ENCODE measurements around the gene EOGT. TPM values are rescaled to one million over a fixed set of nuclear protein-coding genes. Genes with fewer than 3 reads are reported as not detected.

EOGT gene
- total and polyA plus RNA-seq, 3 experiments from 2014 or later: 14.7 to 19.7 (median 19.7) TPM

DNA sequence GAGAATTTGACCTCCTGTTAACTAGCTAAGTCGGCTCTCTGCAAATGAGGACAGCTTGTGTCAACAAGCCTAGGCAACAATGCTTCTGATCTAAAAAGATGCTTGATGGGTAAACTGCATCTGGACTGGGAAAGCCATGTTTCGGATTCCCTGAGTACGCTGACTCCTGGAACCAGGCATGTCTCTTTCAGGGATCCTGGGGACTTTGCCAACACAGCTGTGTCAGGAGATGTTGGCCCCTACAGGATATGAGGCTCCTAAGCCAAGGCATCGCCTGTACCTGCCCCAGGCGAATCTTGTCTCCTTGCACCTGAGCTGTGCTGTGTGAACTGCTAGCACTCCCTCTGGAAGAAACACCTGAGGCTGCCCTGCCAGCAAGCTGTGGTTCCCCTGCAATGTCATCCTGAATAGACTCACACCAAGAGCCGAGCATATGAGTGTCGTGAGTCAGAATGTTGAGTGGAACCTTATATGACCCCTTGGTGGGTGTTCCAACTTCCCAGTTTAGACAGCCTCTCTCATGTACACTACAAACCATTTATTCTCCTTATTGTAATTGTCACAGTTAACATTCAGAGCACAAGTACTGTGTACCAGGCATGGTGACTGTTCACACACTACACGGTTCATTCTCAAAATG lies 17.0 kb downstream of the EOGT start:
- Histone ChIP-seq H3K27me3 (ENCODE audit: insufficient read depth, low read length, poor library complexity, severe bottlenecking) (no peaks in the 10 kb centered on the region), H3K4me1 (ENCODE audit: insufficient read depth, low read length) (no peaks in the 10 kb centered on the region), H3K27ac (ENCODE audit: low read depth, low read length) (no peak overlapping the region), H3K36me3 (ENCODE audit: insufficient read depth, low read length) (no peaks in the 10 kb centered on the region), H3K9me3 (ENCODE audit: low read length) (no peaks in the 10 kb centered on the region), H3K4me3 (ENCODE audit: low read length) (no peak overlapping the region)
- H3K9me3 Mint-ChIP-seq: no peaks in the 10 kb centered on the region
- H3K4me1 Mint-ChIP-seq: peaks cover 2 to 15% (median 6%) of the 10 kb centered on the region in 3 donors
- ChIA-PET CTCF (no interaction called here), POLR2A (no interaction called here)
- no peaks in the 10 kb centered on the region for H3K27me3 Mint-ChIP-seq
- DNase-seq: no peak
- peak overlapping the region in 3 of 8 donors; percentile 0 to 40 (median 20) for H3K27ac Mint-ChIP-seq
- H3K36me3 Mint-ChIP-seq: peaks cover 36 to 93% (median 39%) of the 10 kb centered on the region in 3 donors
- no peak overlapping the region for H3K4me3 Mint-ChIP-seq

GRCh38 chr3:68988740-68989139 lies 24.7 kb downstream of the EOGT start:
- no peaks in the 10 kb centered on the region for H3K9me3 Mint-ChIP-seq
- H3K36me3 Mint-ChIP-seq: peaks cover 13 to 83% (median 34%) of the 10 kb centered on the region in 3 donors
- no peaks in the 10 kb centered on the region for H3K27me3 Mint-ChIP-seq
- no peaks in the 10 kb centered on the region for H3K4me1 Mint-ChIP-seq
- H3K27me3 ChIP-seq (ENCODE audit: insufficient read depth, low read length, poor library complexity, severe bottlenecking): no peaks in the 10 kb centered on the region
- CTCF ChIA-PET: no interaction called here
- H3K9me3 ChIP-seq (ENCODE audit: low read length): no peaks in the 10 kb centered on the region
- no peak overlapping the region for H3K27ac ChIP-seq (ENCODE audit: low read depth, low read length)
- no peak overlapping the region for H3K4me3 Mint-ChIP-seq
- no peak for DNase-seq
- POLR2A ChIA-PET: no interaction called here
- H3K4me1 ChIP-seq (ENCODE audit: insufficient read depth, low read length): no peaks in the 10 kb centered on the region
- H3K4me3 ChIP-seq (ENCODE audit: low read length): no peak overlapping the region
- no peak overlapping the region for H3K27ac Mint-ChIP-seq
- peaks cover 9% of the 10 kb centered on the region for H3K36me3 ChIP-seq (ENCODE audit: insufficient read depth, low read length)

GRCh38 chr3:68987322-68987721 lies 26.2 kb downstream of the EOGT start:
- Mint-ChIP-seq H3K27me3 (no peaks in the 10 kb centered on the region), H3K9me3 (no peaks in the 10 kb centered on the region), H3K36me3 (peaks cover 5 to 80% (median 34%) of the 10 kb centered on the region in 3 donors), H3K4me3 (no peak overlapping the region), H3K27ac (peak overlapping the region in 1 of 8 donors; percentile 16), H3K4me1 (no peaks in the 10 kb centered on the region)
- DNase-seq: no peak
- H3K27ac ChIP-seq (ENCODE audit: low read depth, low read length): no peak overlapping the region
- no peaks in the 10 kb centered on the region for H3K9me3 ChIP-seq (ENCODE audit: low read length)
- peaks cover 12% of the 10 kb centered on the region for H3K36me3 ChIP-seq (ENCODE audit: insufficient read depth, low read length)
- H3K27me3 ChIP-seq (ENCODE audit: insufficient read depth, low read length, poor library complexity, severe bottlenecking): no peaks in the 10 kb centered on the region
- ChIA-PET CTCF (no interaction called here), POLR2A (no interaction called here)
- no peaks in the 10 kb centered on the region for H3K4me1 ChIP-seq (ENCODE audit: insufficient read depth, low read length)
- no peak overlapping the region for H3K4me3 ChIP-seq (ENCODE audit: low read length)

DNA sequence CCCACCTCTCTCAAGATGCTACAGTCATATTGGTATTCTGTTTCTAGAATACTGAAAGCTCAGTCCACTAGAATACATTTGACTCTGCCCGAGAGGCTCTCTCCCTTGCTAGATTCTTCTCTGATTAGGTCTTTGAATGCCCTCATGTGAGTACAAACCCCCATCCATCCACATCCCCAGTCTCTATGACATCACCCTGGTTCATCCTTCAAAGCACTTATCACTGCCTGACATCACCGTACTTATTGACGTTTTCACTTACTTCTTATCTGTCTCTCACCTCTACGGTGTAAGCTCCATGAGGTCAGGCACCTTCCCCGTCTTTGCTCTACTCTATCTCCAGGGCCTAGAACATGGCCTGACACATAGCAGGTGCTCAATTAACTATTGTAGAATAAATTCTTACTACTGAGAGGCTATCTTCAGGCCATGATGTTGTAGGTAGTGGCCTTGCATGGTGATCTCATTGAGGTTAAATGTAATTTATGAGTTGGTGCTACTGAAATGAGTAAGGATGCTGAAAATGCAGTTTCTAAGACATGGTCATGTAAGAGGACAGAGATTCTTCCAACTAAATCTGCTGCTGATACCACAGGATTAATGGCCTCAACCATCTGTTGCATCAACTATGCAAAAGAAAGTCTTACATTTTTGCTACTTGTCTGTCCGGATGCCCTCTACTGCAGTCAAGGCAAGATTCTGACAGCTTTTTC lies 26.8 kb downstream of the EOGT start:
- ChIA-PET CTCF (no interaction called here), POLR2A (no interaction called here)
- Mint-ChIP-seq H3K9me3 (no peaks in the 10 kb centered on the region), H3K4me3 (no peak overlapping the region), H3K4me1 (no peaks in the 10 kb centered on the region), H3K36me3 (peaks cover 5 to 78% (median 32%) of the 10 kb centered on the region in 3 donors), H3K27me3 (no peaks in the 10 kb centered on the region), H3K27ac (peak overlapping the region in 1 of 8 donors; percentile 12)
- no peaks in the 10 kb centered on the region for H3K9me3 ChIP-seq (ENCODE audit: low read length)
- no peaks in the 10 kb centered on the region for H3K27me3 ChIP-seq (ENCODE audit: insufficient read depth, low read length, poor library complexity, severe bottlenecking)
- peaks cover 12% of the 10 kb centered on the region for H3K36me3 ChIP-seq (ENCODE audit: insufficient read depth, low read length)
- no peak overlapping the region for H3K27ac ChIP-seq (ENCODE audit: low read depth, low read length)
- no peak for DNase-seq
- H3K4me3 ChIP-seq (ENCODE audit: low read length): no peak overlapping the region
- H3K4me1 ChIP-seq (ENCODE audit: insufficient read depth, low read length): no peaks in the 10 kb centered on the region

DNA sequence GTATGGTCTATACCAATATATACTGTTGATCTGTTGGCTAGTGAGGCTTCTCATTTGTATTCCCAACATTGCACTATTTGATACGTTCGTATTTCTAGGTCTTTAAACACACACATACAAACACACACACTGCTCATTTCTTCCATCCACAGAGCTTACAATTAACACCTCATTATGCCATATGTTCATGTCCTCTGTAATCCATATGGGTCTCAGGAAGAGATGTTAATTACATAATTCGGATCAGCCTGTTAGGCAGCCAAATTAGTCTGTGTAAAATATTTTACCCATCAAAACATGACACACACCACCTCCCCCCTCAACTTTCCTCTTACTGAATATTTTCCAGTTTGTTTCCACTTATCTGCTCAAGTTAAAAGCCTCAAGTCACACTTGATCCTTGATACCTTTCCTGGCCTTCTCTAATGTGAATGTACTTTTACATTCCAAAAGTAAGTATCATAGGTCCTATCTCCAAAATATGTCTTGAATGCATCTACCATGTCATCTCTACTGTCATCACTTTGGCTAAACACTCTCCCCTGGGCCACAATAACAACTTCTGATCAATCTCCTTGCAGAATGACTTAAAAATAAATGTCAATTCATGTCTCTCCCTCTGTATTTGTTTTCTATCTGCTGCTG lies 28.2 kb downstream of the EOGT start:
- H3K27me3 Mint-ChIP-seq: no peaks in the 10 kb centered on the region
- no peak for DNase-seq
- H3K4me3 Mint-ChIP-seq: no peak overlapping the region
- peaks cover 12% of the 10 kb centered on the region for H3K36me3 ChIP-seq (ENCODE audit: insufficient read depth, low read length)
- no peaks in the 10 kb centered on the region for H3K9me3 Mint-ChIP-seq
- no peaks in the 10 kb centered on the region for H3K9me3 ChIP-seq (ENCODE audit: low read length)
- no peak overlapping the region for H3K27ac ChIP-seq (ENCODE audit: low read depth, low read length)
- H3K27me3 ChIP-seq (ENCODE audit: insufficient read depth, low read length, poor library complexity, severe bottlenecking): no peaks in the 10 kb centered on the region
- peak overlapping the region in 1 of 8 donors; percentile 19 for H3K27ac Mint-ChIP-seq
- ChIA-PET POLR2A (no interaction called here), CTCF (no interaction called here)
- H3K4me3 ChIP-seq (ENCODE audit: low read length): no peak overlapping the region
- no peaks in the 10 kb centered on the region for H3K4me1 ChIP-seq (ENCODE audit: insufficient read depth, low read length)
- peaks cover 8 to 84% (median 29%) of the 10 kb centered on the region in 3 donors for H3K36me3 Mint-ChIP-seq
- H3K4me1 Mint-ChIP-seq: no peaks in the 10 kb centered on the region

DNA sequence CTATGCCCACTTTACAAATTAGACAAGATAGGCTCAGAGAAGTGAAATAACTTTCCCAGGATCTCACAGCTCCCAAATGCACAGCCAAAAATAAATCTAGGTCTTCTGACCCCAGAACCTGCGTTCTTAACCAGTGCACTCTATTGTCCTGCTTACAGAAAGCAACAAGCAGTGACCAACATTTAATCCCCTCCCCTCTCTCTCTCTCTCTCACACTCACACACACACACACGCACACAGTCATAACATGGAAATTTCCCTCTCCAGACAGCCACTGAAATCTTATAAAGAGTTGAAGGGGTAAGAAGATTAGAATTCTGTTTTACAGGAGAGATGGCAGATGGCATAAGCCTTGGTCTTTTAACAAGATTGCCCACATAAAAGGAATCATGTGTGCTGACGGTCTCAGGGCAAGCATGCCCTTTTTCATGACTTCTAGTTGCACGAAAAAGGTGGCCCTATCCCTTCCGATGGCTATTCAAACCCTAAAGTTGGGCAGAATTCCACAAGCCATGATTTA lies 29.4 kb downstream of the EOGT start:
- Histone ChIP-seq H3K27me3 (ENCODE audit: insufficient read depth, low read length, poor library complexity, severe bottlenecking) (no peaks in the 10 kb centered on the region), H3K36me3 (ENCODE audit: insufficient read depth, low read length) (peaks cover 12% of the 10 kb centered on the region), H3K9me3 (ENCODE audit: low read length) (no peaks in the 10 kb centered on the region), H3K4me1 (ENCODE audit: insufficient read depth, low read length) (no peaks in the 10 kb centered on the region), H3K4me3 (ENCODE audit: low read length) (no peak overlapping the region), H3K27ac (ENCODE audit: low read depth, low read length) (no peak overlapping the region)
- Mint-ChIP-seq H3K27ac (peak overlapping the region in 1 of 8 donors; percentile 61), H3K27me3 (no peaks in the 10 kb centered on the region), H3K36me3 (peaks cover 8 to 90% (median 32%) of the 10 kb centered on the region in 3 donors), H3K4me3 (no peak overlapping the region), H3K4me1 (no peaks in the 10 kb centered on the region), H3K9me3 (no peaks in the 10 kb centered on the region)
- DNase-seq: no peak
- POLR2A ChIA-PET: no interaction called here
- CTCF ChIA-PET: no interaction called here

DNA sequence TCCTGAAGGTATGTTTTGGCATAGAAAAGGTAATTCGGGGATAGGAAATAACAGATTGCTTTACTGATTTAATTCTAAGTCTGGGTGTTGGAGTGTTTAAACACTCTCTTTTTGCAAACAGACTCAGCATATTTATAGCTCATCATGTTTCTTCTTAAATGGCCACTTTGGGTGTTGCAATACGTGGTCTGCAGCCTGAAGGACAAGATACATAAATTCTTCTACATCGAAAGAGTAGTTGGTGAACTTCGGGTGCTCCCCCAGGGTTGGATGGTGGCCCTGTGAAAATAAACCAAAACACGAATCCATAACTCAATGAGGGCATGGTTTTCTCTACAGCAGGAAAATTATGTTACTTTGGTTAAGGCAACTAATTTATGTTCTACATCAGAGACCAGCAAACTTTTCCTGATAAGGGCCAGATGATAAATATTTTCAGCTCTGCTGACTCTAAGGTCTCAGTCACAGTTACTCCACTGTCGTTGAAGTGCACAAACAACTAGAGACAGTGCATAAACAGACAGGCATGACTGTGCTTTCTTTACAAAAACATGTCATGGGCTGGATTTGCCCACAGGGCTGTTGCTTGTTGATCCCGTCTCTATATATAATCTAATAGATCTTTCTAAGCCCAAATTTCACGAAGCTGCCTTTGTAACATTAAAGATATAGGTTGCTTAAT lies 35.9 kb downstream of the EOGT start:
- ChIA-PET CTCF (no interaction called here), POLR2A (no interaction called here)
- no peak overlapping the region for H3K4me3 ChIP-seq (ENCODE audit: low read length)
- no peak overlapping the region for H3K27ac ChIP-seq (ENCODE audit: low read depth, low read length)
- no peaks in the 10 kb centered on the region for H3K9me3 Mint-ChIP-seq
- H3K9me3 ChIP-seq (ENCODE audit: low read length): no peaks in the 10 kb centered on the region
- H3K27me3 ChIP-seq (ENCODE audit: insufficient read depth, low read length, poor library complexity, severe bottlenecking): no peaks in the 10 kb centered on the region
- DNase-seq: no peak
- no peaks in the 10 kb centered on the region for H3K4me1 Mint-ChIP-seq
- H3K36me3 Mint-ChIP-seq: peaks cover 11 to 60% (median 25%) of the 10 kb centered on the region in 3 donors
- no peaks in the 10 kb centered on the region for H3K27me3 Mint-ChIP-seq
- H3K36me3 ChIP-seq (ENCODE audit: insufficient read depth, low read length): peaks cover 3% of the 10 kb centered on the region
- H3K4me1 ChIP-seq (ENCODE audit: insufficient read depth, low read length): no peaks in the 10 kb centered on the region
- H3K27ac Mint-ChIP-seq: no peak overlapping the region
- H3K4me3 Mint-ChIP-seq: no peak overlapping the region

- Histone ChIP-seq H3K4me3 (ENCODE audit: low read length) (no peak overlapping the region), H3K27ac (ENCODE audit: low read depth, low read length) (no peak overlapping the region), H3K9me3 (ENCODE audit: low read length) (no peaks in the 10 kb centered on the region), H3K36me3 (ENCODE audit: insufficient read depth, low read length) (no peaks in the 10 kb centered on the region), H3K4me1 (ENCODE audit: insufficient read depth, low read length) (no peaks in the 10 kb centered on the region), H3K27me3 (ENCODE audit: insufficient read depth, low read length, poor library complexity, severe bottlenecking) (no peaks in the 10 kb centered on the region)
- H3K27ac Mint-ChIP-seq: no peak overlapping the region
- no peak for DNase-seq
- POLR2A ChIA-PET: no interaction called here
- no peak overlapping the region for H3K4me3 Mint-ChIP-seq
- H3K36me3 Mint-ChIP-seq: peaks cover 8 to 35% (median 21%) of the 10 kb centered on the region in 3 donors
- peaks cover 6% of the 10 kb centered on the region in 2 donors for H3K27me3 Mint-ChIP-seq
- H3K4me1 Mint-ChIP-seq: no peaks in the 10 kb centered on the region
- no peaks in the 10 kb centered on the region for H3K9me3 Mint-ChIP-seq
- CTCF ChIA-PET: no interaction called here
Measured at GRCh38 chr3:68974711-68975110, 38.8 kb downstream of the EOGT start.

Data from CD8-positive, alpha-beta memory T cell (primary cell).